VCaP (cell line): ENCODE data around the gene EPB42.
A peak's percentile ranks its signal among the peaks of the same experiment; 100 is the strongest.
"Not testable (repeated sequence)": the region's sequence is repeated elsewhere in the genome, so short reads cannot be mapped to it uniquely, and the experiment has no call there.

Source experiments
- H3K27ac ChIP-seq: fragments of 450-650 bp; 2 replicates; pipeline ENCODE4 v1.5.1; 2017
- TF ChIP-seq, protein P1 (sequence below): fragments of 450-650 bp; conservative IDR thresholded peaks from 2 replicates; pipeline ENCODE4 v1.5.1; 2017; ENCODE audit warnings: mild to moderate bottlenecking, moderate library complexity

The EPB42 gene

GRCh38 chr15:43226436-43227305 lies 5.9 kb upstream of the EPB42 start:
- TF ChIP-seq, protein P1, sequence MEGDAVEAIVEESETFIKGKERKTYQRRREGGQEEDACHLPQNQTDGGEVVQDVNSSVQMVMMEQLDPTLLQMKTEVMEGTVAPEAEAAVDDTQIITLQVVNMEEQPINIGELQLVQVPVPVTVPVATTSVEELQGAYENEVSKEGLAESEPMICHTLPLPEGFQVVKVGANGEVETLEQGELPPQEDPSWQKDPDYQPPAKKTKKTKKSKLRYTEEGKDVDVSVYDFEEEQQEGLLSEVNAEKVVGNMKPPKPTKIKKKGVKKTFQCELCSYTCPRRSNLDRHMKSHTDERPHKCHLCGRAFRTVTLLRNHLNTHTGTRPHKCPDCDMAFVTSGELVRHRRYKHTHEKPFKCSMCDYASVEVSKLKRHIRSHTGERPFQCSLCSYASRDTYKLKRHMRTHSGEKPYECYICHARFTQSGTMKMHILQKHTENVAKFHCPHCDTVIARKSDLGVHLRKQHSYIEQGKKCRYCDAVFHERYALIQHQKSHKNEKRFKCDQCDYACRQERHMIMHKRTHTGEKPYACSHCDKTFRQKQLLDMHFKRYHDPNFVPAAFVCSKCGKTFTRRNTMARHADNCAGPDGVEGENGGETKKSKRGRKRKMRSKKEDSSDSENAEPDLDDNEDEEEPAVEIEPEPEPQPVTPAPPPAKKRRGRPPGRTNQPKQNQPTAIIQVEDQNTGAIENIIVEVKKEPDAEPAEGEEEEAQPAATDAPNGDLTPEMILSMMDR = no peak
- H3K27ac ChIP-seq = no peak overlapping the region

- H3K27ac ChIP-seq = not testable (repeated sequence)
Observed at GRCh38 chr15:43225950-43226255, 5.1 kb upstream of the EPB42 start.

GRCh38 chr15:43225201-43225949 lies 4.6 kb upstream of the EPB42 start:
- TF ChIP-seq, protein P1 = peak; percentile 84
- no peak overlapping the region for H3K27ac ChIP-seq

DNA sequence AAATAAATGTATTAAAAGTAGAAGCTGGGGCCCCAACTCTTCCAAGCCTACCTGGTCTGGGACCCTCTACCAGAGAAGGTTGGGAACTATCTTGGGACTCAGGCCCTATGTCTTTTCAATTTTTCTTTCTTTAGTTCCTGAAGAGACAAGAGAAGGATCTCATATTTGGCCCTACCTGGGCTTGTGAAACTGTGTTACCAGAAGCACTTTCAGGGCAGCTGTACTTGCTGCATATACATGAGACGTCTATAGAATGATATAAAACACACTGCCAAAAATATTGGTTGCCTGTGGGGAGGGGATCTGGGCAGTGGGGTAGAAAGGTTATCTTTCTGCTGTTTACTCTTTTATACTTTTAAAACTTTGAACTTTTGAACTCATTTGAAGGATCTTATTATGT lies 604 bp upstream of the EPB42 start:
- TF ChIP-seq, protein P1 = no peak
- H3K27ac ChIP-seq = no peak overlapping the region

DNA sequence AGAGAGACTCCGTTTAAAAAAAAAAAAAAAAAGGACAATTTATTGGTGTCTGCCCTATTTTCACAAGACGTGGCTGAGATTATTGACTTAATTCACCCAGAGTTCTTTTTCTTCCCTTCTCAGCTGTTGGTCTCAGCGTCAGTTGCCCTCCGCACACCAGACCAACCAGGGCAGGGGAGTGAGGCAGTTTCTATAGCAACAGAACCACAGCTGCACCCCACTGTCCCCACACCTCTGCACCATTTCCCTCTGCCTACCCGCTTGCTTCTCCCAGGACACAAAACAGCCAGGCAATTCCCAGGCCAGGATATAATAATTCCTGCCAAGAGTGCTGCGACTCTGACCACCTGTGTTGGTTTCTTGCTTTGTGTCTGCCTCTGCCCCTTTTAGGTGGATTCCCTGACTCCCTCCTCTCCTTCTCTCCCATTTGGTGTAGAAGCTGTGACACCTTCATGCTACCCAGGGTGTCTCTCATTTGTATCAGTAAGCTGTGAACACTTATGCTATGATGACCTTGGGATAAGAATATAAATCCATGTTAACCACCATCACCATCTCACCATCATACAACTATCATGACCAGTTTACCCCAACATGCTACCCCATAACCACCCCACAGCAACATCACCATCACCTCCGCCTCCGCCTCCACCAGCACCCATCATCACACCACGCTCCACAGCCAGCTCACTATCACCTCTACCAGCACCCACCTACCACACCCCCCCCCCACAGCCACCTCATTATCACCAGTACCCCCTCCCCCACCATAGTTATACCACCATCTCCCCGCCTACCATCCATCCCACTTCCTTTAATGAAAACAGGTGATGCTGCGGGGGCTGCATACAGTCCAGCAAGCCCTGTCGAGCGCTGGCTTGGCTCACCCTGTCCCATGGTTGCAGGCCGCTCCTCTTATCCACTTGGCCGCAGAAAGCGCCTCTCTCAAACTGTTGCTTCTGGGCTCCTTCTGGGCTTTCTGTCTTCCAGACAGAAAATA lies 589 bp downstream of the EPB42 start:
- TF ChIP-seq, protein P1 = no peak

GRCh38 chr15:43218908-43219706 lies 1.7 kb downstream of the EPB42 start:
- H3K27ac ChIP-seq = no peak overlapping the region
- TF ChIP-seq, protein P1 = no peak

More for the DNA sequence above, 589 bp downstream of the EPB42 start:
- no peak overlapping the region for H3K27ac ChIP-seq

DNA sequence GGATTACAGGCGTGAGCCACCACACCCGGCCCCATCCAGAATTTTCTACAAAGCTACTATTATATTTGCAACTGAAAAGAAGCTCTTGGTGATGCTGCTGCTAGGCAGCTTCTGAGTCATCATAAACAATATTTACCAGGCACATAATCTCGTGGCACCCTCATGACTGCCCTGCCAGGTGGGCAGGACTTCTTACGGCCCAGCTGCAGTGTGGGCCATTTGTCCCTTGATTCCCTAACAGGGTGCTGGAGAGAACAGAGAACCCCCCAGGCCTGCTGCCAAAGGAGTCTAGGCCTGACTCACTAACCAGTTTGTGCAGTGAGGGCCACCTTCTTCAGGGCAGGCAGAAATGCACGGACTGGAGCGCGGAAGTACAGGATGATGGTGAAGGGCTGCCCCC lies 4.9 kb downstream of the EPB42 start:
- H3K27ac ChIP-seq = no peak overlapping the region
- TF ChIP-seq, protein P1 = no peak
